Activated CD4-positive, alpha-beta T cell treated with anti-CD3 and anti-CD28 coated beads, Interleukin-2, amount 10 ng/mL, durations not matched to agents 24 days and 14 days (primary cell): ENCODE measurements around the gene LYRM4. TPM values are rescaled to one million over a fixed set of nuclear protein-coding genes. Genes with fewer than 3 reads are reported as not detected.

Experiments
- DNase-seq: peaks from one replicate; pipeline ENCODE4 v3.0.0; 2022
- H3K27ac Mint-ChIP-seq: one replicate; pipeline ENCODE4 v1.8.0; 2022; ENCODE audit warnings: mild to moderate bottlenecking, mixed read lengths
- H3K27me3 Mint-ChIP-seq: one replicate; pipeline ENCODE4 v1.8.0; 2022; ENCODE audit warnings: mixed read lengths
- H3K36me3 Mint-ChIP-seq: one replicate; pipeline ENCODE4 v1.8.0; 2022; ENCODE audit warnings: low read depth, mild to moderate bottlenecking, mixed read lengths
- H3K4me1 Mint-ChIP-seq: one replicate; pipeline ENCODE4 v1.8.0; 2021; ENCODE audit warnings: mixed read lengths
- H3K4me3 Mint-ChIP-seq: one replicate; pipeline ENCODE4 v1.8.0; 2022; ENCODE audit warnings: mild to moderate bottlenecking, moderate library complexity, mixed read lengths
- H3K9me3 Mint-ChIP-seq: one replicate; pipeline ENCODE4 v1.8.0; 2021; ENCODE audit warnings: mixed read lengths
- intact Hi-C: fragments of 100-400 bp; cut with micrococcal nuclease; formaldehyde crosslinking; loops from one replicate; pipeline ENCODE4 v1.15.1; 2023
- total RNA-seq: library from RNA; stranded (reverse); gene quantifications from 2 replicates; pipeline ENCODE4 v1.2.3, GENCODE V29; 2022

Gene LYRM4
- total RNA-seq, 1 donor from 2014 or later, result 49.4 TPM

- H3K9me3 Mint-ChIP-seq, result no peaks in the 10 kb centered on the region
- H3K27me3 Mint-ChIP-seq, result no peaks in the 10 kb centered on the region
- intact Hi-C loops, result loop anchor here (1.0 kb wide), 4 partner anchors 118 to 255 kb away; partner anchors contain the start of gene FARS2
- H3K4me1 Mint-ChIP-seq, result peaks cover 4% of the 10 kb centered on the region
- DNase-seq, result peak; percentile 94
- H3K27ac Mint-ChIP-seq, result no peak overlapping the region
- H3K4me3 Mint-ChIP-seq, result no peak overlapping the region
- no peaks in the 10 kb centered on the region for H3K36me3 Mint-ChIP-seq
These were observed 117.0 kb downstream of the LYRM4 start for GRCh38 chr6:5143634-5144311.

- Mint-ChIP-seq H3K4me1 (peaks cover 4% of the 10 kb centered on the region), H3K27me3 (no peaks in the 10 kb centered on the region), H3K36me3 (no peaks in the 10 kb centered on the region), H3K27ac (no peak overlapping the region), H3K4me3 (no peak overlapping the region), H3K9me3 (no peaks in the 10 kb centered on the region)
- no peak for DNase-seq
- intact Hi-C loops, result loop anchor here (1.0 kb wide), 4 partner anchors 118 to 255 kb away; partner anchors contain the start of gene FARS2
These were observed 117.8 kb downstream of the LYRM4 start for GRCh38 chr6:5142915-5143314.

DNA sequence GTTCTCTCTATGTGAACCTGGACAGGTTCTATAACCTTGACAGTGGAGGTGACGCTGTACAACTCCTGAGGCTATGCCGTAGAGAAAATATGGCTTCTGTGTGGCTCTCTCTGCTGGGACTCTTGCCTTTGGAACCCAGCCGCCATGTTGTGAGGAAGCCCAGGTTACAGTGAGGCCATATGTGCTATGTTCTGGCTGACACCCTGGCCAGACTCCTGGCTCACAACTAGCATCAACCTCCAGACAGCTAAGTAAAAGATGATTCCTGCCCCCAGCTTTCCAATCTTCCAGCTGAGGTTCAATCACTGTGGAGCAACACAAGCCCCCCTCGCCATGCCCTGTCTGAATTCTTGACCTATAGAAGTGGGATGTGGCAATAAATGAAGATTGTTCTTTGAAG, 118.6 kb downstream of the LYRM4 start:
- Mint-ChIP-seq H3K36me3 (no peaks in the 10 kb centered on the region), H3K27me3 (no peaks in the 10 kb centered on the region), H3K9me3 (no peaks in the 10 kb centered on the region), H3K4me1 (peaks cover 4% of the 10 kb centered on the region), H3K27ac (no peak overlapping the region), H3K4me3 (no peak overlapping the region)
- no peak for DNase-seq
- intact Hi-C loops, result no loop called here

- Mint-ChIP-seq H3K9me3 (no peaks in the 10 kb centered on the region), H3K27me3 (no peaks in the 10 kb centered on the region), H3K4me1 (peaks cover 7% of the 10 kb centered on the region), H3K4me3 (no peak overlapping the region), H3K27ac (no peak overlapping the region), H3K36me3 (no peaks in the 10 kb centered on the region)
- intact Hi-C loops, result no loop called here
- no peak for DNase-seq
These were observed 119.7 kb downstream of the LYRM4 start for GRCh38 chr6:5141046-5141445.

GRCh38 chr6:5139828-5140771, 120.7 kb downstream of the LYRM4 start:
- Mint-ChIP-seq H3K27me3 (no peaks in the 10 kb centered on the region), H3K4me3 (no peak overlapping the region), H3K9me3 (no peaks in the 10 kb centered on the region), H3K36me3 (no peaks in the 10 kb centered on the region), H3K4me1 (peaks cover 7% of the 10 kb centered on the region), H3K27ac (no peak overlapping the region)
- DNase-seq, result no peak
- intact Hi-C loops, result no loop called here

DNA sequence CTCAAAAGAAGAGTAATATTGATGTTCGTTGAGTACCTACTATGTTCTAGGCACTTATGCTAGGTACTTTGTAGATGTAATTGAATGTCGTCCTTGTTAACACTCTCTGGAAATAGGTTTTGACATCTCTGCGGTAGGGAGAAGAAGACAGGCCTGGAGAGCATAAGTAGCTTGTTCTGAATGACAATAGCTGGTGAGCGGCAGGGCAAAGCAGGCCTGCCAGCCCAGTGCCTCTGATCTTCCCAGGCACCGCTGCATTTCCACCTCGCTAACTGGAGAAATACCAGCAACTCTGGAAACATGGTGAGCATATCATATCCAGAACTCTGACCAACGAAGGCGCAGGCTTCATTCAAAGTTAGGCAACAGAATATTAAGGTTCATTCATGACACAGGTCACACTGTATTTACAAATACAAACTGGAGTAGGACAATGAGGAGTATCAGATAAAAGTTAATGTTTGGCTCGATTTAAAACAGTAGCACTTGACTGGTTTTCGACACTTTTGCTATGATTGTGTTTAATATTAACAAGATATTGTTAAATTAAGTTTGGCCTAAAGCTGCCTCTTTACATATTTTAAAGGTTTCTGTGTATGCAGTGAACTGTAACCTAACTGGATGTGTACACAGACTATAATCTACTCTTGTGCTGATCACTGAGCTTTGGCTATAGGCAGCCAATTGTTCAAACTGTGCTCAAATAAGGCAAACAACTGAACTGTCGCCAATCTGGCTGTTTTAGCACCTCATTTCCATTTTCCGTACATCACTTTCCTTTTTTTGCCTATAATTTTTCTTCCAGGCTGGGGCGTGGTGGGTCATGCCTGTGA, 121.5 kb downstream of the LYRM4 start:
- Mint-ChIP-seq H3K4me1 (peaks cover 7% of the 10 kb centered on the region), H3K4me3 (no peak overlapping the region), H3K27ac (no peak overlapping the region), H3K9me3 (no peaks in the 10 kb centered on the region), H3K36me3 (no peaks in the 10 kb centered on the region), H3K27me3 (no peaks in the 10 kb centered on the region)
- DNase-seq, result no peak
- intact Hi-C loops, result no loop called here

- Mint-ChIP-seq H3K27ac (no peak overlapping the region), H3K36me3 (no peaks in the 10 kb centered on the region)
These were observed 123.9 kb downstream of the LYRM4 start for GRCh38 chr6:5136851-5137250.

GRCh38 chr6:5135788-5136376, 124.9 kb downstream of the LYRM4 start:
- no peaks in the 10 kb centered on the region for H3K9me3 Mint-ChIP-seq
- no peak overlapping the region for H3K27ac Mint-ChIP-seq
- H3K27me3 Mint-ChIP-seq, result no peaks in the 10 kb centered on the region
- H3K36me3 Mint-ChIP-seq, result no peaks in the 10 kb centered on the region
- peaks cover 5% of the 10 kb centered on the region for H3K4me1 Mint-ChIP-seq
- peak; percentile 83 for DNase-seq
- H3K4me3 Mint-ChIP-seq, result no peak overlapping the region
- intact Hi-C loops, result no loop called here

More at GRCh38 chr6:5136851-5137250, 123.9 kb downstream of the LYRM4 start:
- no peaks in the 10 kb centered on the region for H3K27me3 Mint-ChIP-seq
- no peak overlapping the region for H3K4me3 Mint-ChIP-seq
- H3K9me3 Mint-ChIP-seq, result no peaks in the 10 kb centered on the region
- H3K4me1 Mint-ChIP-seq, result peaks cover 6% of the 10 kb centered on the region
- DNase-seq, result no peak
- intact Hi-C loops, result no loop called here

DNA sequence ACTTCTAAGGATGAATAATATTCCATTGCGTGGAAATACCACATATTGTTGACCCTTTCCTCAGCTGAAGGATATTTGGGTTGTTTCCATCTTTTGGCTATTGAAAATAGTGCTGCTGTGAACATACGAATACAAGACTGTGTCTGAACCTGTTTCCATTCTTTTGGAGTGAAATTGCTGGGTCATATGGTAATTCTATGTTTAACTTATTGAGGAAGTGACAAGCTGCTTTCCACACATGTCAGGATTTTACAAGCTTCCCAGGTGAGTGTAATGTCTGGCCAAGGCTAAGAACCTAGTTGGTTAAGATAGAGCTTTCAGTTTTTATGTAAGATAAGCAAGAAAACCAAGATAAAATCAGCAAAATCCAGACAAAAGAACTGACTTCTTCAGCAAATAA, 126.8 kb downstream of the LYRM4 start:
- intact Hi-C loops, result no loop called here
- H3K4me1 Mint-ChIP-seq, result peaks cover 3% of the 10 kb centered on the region
- no peak overlapping the region for H3K4me3 Mint-ChIP-seq
- DNase-seq, result no peak
- H3K27me3 Mint-ChIP-seq, result no peaks in the 10 kb centered on the region
- no peaks in the 10 kb centered on the region for H3K36me3 Mint-ChIP-seq
- H3K27ac Mint-ChIP-seq, result no peak overlapping the region
- H3K9me3 Mint-ChIP-seq, result no peaks in the 10 kb centered on the region

DNA sequence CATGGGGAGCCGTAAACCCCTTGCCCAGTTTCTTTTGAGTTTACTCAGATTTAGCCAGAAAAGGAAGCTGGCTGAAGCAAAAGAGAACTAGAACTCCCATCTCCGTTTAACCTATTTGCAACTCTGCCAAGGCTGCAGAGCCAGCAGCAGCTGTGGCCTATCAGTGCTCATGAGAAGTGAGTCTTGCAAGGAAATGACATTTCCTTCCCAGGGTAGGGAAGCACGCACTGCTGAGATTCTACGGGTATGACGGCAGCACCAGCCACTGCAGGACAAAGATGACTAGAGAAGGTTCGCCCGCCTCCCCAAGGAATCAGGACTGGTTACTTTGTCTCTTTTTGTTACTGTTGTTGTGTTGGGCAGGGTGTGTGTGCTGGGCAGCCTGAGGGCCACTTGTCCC, 128.0 kb downstream of the LYRM4 start:
- Mint-ChIP-seq H3K9me3 (no peaks in the 10 kb centered on the region), H3K27ac (no peak overlapping the region), H3K4me1 (peaks cover 3% of the 10 kb centered on the region), H3K4me3 (no peak overlapping the region), H3K36me3 (no peaks in the 10 kb centered on the region), H3K27me3 (no peaks in the 10 kb centered on the region)
- no peak for DNase-seq
- intact Hi-C loops, result no loop called here

DNA sequence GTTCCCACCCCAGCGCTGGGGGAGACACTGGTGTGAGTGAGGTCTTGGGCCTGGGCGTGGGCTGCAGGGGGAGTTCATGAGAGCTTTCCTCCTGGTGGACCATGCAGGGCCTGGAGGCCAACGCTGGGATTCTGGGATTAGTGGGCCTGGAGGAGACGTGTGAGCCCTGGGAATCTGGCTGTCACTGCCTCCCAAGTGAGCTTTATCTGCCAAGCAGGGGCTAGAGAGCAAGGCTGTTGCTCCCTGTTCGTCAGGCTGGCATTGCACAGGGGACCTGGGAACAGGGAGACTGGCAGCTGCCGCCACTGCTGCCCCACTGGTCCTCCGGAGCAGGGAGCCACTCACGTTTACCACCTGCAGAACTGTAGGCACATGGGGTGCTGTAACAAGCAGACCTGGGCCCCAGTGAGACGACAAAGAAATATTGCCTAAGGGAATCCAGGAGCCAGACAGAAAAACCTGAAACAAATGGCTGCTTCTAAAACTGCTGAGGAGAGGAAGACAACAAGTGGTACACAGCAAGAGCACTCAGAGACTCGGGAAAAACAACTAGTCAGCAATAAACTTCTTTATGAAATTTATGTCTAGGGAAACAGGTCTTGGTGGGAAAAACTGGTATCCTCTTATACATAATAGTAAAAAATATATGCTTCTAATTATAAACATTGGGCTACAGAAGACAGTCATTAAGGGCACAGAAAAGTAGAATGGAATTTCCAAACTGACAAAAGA, 130.4 kb downstream of the LYRM4 start:
- Mint-ChIP-seq H3K27ac (no peak overlapping the region), H3K27me3 (no peaks in the 10 kb centered on the region), H3K4me1 (no peaks in the 10 kb centered on the region), H3K36me3 (no peaks in the 10 kb centered on the region), H3K4me3 (no peak overlapping the region), H3K9me3 (no peaks in the 10 kb centered on the region)
- DNase-seq, result no peak
- intact Hi-C loops, result no loop called here

DNA sequence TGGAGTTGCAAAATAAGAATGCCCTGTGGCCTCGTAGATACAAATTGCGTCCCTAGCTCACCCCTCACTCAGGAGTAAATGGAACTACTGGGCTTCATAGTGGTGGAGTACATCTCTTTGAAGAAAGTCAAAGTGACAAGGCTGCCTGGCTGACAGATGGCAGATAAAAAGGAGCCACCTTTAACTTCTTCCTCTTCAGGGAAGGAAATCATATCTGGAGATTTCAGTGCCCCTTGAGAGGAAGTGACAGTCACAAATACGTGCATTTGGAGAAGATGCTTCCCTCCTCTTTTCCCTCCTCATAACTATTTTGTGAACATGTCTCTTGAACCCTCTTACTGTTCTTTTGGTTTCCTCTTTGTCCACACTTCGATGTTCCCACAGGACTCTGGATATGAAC, 132.4 kb downstream of the LYRM4 start:
- H3K36me3 Mint-ChIP-seq, result no peaks in the 10 kb centered on the region
- H3K27ac Mint-ChIP-seq, result no peak overlapping the region
- no peak for DNase-seq
- intact Hi-C loops, result no loop called here
- no peaks in the 10 kb centered on the region for H3K9me3 Mint-ChIP-seq
- no peaks in the 10 kb centered on the region for H3K4me1 Mint-ChIP-seq
- H3K4me3 Mint-ChIP-seq, result no peak overlapping the region
- H3K27me3 Mint-ChIP-seq, result no peaks in the 10 kb centered on the region

DNA sequence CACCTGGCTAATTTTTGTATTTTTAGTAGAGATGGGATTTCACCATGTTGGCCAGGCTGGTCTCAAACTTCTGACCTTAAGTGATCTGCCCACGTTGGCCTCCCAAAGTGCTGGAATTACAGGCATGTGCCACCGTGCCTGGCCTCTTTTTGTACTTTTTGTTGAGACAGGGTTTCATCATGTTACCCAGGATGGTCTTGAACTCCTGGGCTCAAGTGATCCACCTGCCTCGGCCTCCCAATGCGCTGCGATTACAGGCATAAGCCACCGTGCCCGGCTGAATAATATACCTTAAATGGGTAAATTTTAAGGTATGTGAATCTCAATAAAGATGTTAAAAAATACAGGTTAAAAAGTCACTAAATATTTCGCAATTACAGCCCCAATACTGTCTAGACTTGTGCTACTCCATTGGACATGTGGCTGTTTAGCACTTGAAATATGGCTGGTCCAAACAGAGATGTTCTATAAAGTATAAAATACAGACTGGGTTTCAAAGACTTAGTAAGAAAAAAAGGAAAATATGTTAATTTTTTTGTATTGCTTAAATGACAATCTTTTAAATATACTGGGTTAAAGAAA, 133.6 kb downstream of the LYRM4 start:
- Mint-ChIP-seq H3K4me1 (no peaks in the 10 kb centered on the region), H3K9me3 (no peaks in the 10 kb centered on the region), H3K36me3 (no peaks in the 10 kb centered on the region), H3K27ac (no peak overlapping the region), H3K27me3 (no peaks in the 10 kb centered on the region), H3K4me3 (no peak overlapping the region)
- DNase-seq, result no peak
- intact Hi-C loops, result no loop called here
